GM12878 (cell line): ENCODE measurements around the gene ETV7.

Source experiments
- CTCF ChIP-seq, 3 experiments: IDR thresholded peaks in 2 of 3; conservative IDR thresholded peaks in 1 of 3; 2 replicates each; pipeline ENCODE4 v1.5.1; 2011; ENCODE audit warnings: low read depth in 3 of 3, low read length in 3 of 3, mild to moderate bottlenecking in 3 of 3, control low read depth in 2 of 3, moderate library complexity in 2 of 3, inconsistent platforms in 1 of 3, mixed read lengths in 1 of 3; ENCODE audit not compliant: control insufficient read depth in 2 of 3, insufficient read depth in 1 of 3; ENCODE audit errors: extremely low read depth in 1 of 3
- POLR2A ChIP-seq: IDR thresholded peaks from 2 replicates; pipeline ENCODE4 v1.6.1; 2011; ENCODE audit warnings: low read depth, mild to moderate bottlenecking, low read length

- TF ChIP-seq CTCF (IDR thresholded peaks at IDR 0.05 in 2 of 3, conservative IDR thresholded peaks at IDR 0.05 in 1 of 3; ENCODE audit: control insufficient read depth in 2 of 3, extremely low read depth in 1 of 3, insufficient read depth in 1 of 3, low read depth in 3 of 3, low read length in 3 of 3) (no peak), POLR2A (no peak)
These were observed 67.0 kb downstream of the ETV7 start for GRCh38 chr6:36320475-36320874.
